Lower leg skin (tissue), 3 donors: ENCODE measurements around the gene CCDC116.

Experiments
- CTCF ChIP-seq, 3 donors: fragments of 450-650 bp; IDR thresholded peaks; one replicate each; pipeline ENCODE4 v1.5.1; 2016; ENCODE audit warnings: antibody characterized with exemption in 3 of 3, mild to moderate bottlenecking in 3 of 3, moderate library complexity in 2 of 3
- POLR2A ChIP-seq, 2 donors: fragments of 450-650 bp; IDR thresholded peaks; one replicate each; pipeline ENCODE4 v1.6.1; 2016 to 2017; ENCODE audit warnings: antibody characterized with exemption in 2 of 2, mild to moderate bottlenecking in 1 of 2, moderate library complexity in 1 of 2

- TF ChIP-seq POLR2A (IDR thresholded peaks at IDR 0.05) (no peak), CTCF (IDR thresholded peaks at IDR 0.05) (no peak)
These were observed 11.5 kb upstream of the CCDC116 start for GRCh38 chr22:21621025-21621424.
